Measurements from ENCODE around the gene C1orf53.
"Not testable (repeated sequence)": the region's sequence is repeated elsewhere in the genome, so short reads cannot be mapped to it uniquely, and the experiment has no call there.

C1orf53 gene

DNA sequence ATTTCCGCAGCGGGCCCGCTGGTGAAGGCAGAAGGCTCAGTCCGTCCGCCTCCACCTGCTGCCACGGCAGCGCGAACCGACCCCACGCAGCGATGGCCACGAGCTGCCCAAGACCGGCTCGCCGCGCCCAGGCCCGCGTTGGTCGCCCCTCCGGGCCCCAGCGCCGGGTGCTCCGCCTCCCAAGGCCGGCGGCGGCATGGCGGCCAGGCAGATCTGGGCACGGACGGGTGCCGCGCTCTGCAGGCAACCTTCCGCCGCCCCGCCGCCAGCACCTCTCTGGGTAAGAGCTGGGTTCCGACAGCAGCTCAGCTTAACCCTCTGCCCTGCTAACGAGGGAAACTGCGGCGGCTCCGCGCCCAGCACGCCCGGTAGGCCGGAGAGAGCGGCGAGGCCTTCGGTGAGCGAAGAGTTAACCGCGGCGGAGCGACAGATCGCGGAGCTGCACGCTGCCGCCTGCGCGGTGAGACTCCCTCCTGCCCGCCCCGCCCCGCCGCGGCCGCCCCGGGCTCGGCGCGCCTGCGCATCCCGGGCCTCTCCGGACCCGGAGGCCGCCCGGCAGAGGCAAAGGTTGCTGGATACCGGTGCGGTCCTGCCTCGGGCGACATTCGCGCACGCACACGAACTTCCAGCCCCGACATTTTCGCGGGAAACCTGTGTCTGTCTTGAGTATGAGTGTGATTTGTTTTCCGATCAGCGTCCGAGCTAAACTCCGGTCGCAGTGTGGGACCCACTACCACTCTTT is at the start of gene C1orf53:
Gene C1orf53, plus strand, starts transcription at position 177 of the 742 bp plus-strand sequence. Its CDS starts 20 bp downstream, at position 197.
- DNase-seq: peak; percentile 88

DNA sequence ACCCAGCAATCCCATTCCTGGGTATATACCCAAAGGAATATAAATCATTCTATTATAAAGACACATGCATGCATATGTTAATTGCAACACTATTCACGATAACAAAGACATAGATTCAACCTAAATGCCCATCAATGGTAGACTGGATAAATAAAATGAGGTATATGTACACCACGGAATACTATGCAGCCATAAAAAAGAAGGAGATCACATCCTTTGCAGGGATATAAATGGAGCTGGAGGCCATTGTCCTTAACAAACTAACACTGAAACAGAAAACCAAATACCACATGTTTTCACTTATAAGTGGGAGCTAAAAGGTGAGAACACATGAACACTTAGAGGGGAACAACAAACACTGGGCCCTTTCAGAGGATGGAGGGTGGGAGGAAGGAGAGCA is 46.7 kb upstream of the C1orf53 start:
- DNase-seq: not testable (repeated sequence)

DNA sequence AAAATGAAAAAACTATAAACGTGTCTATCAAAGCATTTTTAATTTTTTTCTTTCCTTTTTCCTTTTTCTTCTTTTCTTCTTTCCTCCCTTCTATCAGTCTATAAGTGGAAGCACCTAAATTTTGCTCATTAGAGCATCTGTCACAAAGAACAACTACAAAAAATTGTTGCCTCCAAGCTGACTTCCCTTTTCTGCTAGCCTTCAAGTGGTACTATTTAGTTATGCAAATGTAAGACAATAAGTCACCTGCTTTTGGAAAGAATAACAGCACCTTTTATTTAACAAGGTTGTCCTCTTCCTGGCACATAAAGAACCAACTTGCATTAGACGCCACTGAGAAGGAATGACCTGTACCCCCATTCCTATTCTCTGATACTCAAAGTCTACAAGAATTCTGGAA is 45.0 kb upstream of the C1orf53 start:
- DNase-seq: no peak

- no peak for DNase-seq
Measured at GRCh38 chr1:197859024-197859423, 43.4 kb upstream of the C1orf53 start.

DNA sequence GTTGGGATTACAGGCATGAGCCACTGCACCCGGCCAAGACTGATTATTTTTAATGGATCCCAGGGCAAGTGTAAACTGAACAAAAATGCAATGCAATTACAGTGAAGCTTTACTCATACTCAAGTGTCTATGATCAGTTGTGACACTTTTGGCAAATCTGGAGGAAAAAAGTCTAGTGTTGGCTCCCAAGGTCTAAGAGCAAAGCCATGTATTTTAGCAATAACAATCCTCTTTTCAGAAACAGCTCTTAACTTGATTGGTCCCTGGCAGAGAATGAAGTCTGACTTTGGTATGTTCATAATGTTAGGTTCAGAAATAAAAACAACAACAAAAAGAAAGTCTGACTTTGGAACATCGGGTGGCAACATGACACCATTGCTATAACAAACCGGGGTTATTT is 40.2 kb upstream of the C1orf53 start:
- no peak for DNase-seq

- DNase-seq: no peak
Measured at GRCh38 chr1:197862671-197863070, 39.8 kb upstream of the C1orf53 start.

GRCh38 chr1:197865809-197866208 is 36.6 kb upstream of the C1orf53 start:
- no peak for DNase-seq

GRCh38 chr1:197868751-197869489 is 33.5 kb upstream of the C1orf53 start:
- DNase-seq: peak; percentile 63

GRCh38 chr1:197869490-197870077 is 32.8 kb upstream of the C1orf53 start:
- no peak for DNase-seq

DNA sequence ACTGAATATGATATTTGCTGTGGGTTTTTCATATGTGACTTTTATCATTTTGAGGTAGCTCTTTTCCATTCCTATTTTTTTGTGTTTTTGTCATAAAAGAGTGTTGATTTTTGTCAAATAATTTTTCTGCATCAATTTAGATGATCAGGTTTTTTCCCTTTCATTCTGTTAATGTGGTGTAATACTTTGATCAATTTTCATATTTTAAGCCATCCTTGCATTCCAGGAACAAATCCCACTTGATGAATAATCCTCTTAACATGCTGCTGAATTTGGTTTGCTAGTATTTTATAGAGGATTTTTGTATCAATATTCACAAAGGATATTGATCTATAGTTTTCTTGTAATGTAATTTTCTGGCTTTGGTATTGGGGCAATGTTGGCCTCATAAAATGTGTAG is 25.5 kb upstream of the C1orf53 start:
- DNase-seq: no peak

DNA sequence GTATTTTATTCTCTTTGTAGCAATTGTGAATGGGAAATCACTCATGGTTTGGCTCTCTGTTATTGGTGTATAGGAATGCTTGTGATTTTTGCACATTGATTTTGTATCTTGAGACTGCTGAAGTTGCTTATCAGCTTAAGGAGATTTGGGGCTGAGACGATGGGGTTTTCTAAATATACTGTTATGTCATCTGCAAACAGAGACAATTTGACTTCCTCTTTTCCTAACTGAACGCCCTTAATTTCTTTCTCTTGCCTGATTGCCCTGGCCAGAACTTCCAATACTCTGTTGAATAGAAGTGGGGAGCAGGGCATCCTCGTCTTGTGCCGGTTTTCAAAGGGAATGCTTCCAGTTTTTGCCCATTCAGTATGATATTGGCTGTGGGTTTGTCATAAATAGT is 22.0 kb upstream of the C1orf53 start:
- DNase-seq: not testable (repeated sequence)

DNA sequence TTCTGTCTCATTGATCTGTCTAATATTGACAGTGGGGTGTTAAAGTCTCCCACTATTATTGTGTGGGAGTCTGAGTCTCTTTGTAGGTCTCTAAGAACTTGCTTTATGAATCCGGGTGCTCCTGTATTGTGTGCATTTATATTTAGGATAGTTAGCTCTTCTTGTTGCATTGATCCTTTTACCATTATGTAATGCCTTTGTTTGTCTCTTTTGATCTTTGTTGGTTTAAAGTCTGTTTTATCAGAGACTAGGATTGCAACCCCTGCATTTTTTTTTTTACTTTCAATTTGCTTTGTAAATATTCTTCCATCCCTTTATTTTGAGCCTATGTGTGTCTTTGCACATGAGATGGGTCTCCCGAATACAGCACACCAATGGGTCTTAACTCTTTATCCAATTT is 20.2 kb upstream of the C1orf53 start:
- not testable (repeated sequence) for DNase-seq

- no peak for DNase-seq
Measured at GRCh38 chr1:197884173-197884572, 18.3 kb upstream of the C1orf53 start.

- DNase-seq: no peak
Measured at GRCh38 chr1:197890936-197891335, 11.5 kb upstream of the C1orf53 start.

GRCh38 chr1:197892684-197893083 is 9.7 kb upstream of the C1orf53 start:
- DNase-seq: no peak

DNA sequence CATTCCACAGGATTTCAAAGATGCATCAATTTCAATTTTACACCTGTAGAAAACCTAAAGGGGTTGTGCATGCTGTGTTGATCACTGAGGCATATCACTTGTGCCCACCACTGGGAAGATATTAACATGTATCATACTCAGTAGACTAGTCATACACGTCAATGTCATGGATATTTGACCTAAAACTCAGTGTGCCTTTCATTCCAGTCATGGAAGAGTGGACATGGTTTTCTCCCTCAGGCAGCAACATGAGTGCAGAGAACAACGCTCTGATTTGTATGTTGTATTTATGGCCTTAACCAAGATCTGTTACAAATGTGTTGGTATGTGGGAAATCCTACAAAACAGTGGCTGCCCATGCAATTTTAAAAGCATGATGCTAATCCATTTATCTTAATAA is 6.1 kb upstream of the C1orf53 start:
- DNase-seq: no peak

DNA sequence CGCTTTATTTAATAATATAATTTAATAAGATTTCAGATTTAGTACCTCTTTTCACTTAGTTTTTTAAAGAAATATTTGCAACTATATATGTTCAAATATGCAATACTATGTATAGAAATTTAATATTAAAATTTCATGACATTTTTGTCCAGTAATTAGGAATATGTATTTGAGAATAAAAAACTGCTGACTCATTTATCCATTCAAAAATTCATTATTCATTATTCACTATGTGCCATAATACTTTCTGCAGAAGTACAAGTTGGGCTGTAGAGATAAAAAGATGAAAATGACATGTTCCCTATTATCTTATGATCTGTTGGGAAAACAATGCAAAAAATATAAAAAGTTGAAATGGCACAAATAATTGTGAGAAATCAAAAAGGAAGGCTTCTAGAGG is 3.4 kb upstream of the C1orf53 start:
- no peak for DNase-seq

- DNase-seq: no peak
Measured at GRCh38 chr1:197902131-197902453, 338 bp upstream of the C1orf53 start.

DNA sequence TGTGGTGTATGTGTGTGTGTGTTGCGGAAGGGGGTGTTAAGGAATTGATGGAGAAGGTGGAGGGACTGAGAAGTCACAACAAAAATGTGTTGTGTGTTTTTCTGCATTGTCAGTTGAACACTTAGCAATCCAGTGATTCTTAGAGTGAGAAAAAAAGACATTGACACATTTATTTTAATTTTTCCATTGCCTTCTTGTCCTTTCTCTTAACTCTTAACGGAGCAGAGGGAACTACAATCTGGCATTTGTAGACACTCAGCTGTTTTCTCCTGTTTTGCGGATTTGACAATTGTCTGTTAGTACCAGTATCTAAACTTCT is 725 bp downstream of the C1orf53 start:
- DNase-seq: no peak

- DNase-seq: no peak
Measured at GRCh38 chr1:197904126-197904787, 1.8 kb downstream of the C1orf53 start.

- no peak for DNase-seq
Measured at GRCh38 chr1:197905699-197906351, 3.4 kb downstream of the C1orf53 start.

DNA sequence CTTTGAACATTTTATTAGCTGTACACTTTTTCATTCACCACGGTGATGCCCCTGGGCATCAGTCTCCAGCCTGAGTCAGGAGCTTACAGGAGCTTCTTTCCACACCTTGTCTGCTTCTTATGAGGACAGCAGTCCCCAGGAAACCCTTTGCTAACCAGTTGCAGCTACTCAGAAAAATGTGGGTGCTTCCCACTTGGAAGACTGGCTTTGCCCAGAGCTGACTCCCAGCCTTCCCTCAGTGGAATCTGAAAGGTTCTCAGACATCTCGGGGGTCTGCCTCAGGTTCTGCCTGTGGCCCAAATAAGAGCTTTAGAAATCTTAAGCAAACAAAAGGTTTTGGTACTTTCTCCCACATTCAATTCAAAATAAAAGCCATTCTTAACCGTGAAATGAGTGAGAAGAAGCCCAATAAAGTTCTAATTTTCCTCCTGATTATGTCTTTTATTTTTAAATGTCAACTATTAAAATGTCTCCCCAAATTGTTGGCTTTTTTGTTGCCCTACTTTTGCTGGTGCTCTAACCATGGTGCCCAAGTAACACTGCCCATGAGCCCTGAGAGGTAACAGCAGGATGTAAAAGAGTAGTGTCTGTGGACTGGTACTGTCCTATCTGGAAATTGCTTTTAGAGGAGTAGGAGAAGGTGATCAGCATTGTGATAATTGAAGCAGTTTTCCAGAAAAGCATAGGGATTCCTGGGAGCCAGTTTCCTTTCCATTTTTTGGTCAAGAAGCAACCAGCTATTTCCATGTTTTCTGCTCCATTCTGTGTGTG is 5.6 kb downstream of the C1orf53 start:
- DNase-seq: no peak

All from NCI-H1436 (cell line).